ENCODE data around the gene HSPA1L.

GRCh38 chr6:31811645-31812044 is 3.4 kb downstream of the HSPA1L start:
- TF ChIP-seq CTCF (IDR thresholded peaks at IDR 0.05; ENCODE audit: poor library complexity) (no peak), EZH2 (IDR thresholded peaks at IDR 0.05; ENCODE audit: borderline replicate concordance) (no peak), EZH2phosphoT487 (IDR thresholded peaks at IDR 0.05; ENCODE audit: low read depth, severe bottlenecking, unreplicated experiment) (no peak)
